ENCODE data around the gene GRB7. TPM values are rescaled to one million over a fixed set of nuclear protein-coding genes. Genes with fewer than 3 reads are reported as not detected.
"Not testable (repeated sequence)": the region's sequence is repeated elsewhere in the genome, so short reads cannot be mapped to it uniquely, and the experiment has no call there.

Gene GRB7
- total RNA-seq, 2 donors from 2014 or later = 3.4 to 5.8 TPM

DNA sequence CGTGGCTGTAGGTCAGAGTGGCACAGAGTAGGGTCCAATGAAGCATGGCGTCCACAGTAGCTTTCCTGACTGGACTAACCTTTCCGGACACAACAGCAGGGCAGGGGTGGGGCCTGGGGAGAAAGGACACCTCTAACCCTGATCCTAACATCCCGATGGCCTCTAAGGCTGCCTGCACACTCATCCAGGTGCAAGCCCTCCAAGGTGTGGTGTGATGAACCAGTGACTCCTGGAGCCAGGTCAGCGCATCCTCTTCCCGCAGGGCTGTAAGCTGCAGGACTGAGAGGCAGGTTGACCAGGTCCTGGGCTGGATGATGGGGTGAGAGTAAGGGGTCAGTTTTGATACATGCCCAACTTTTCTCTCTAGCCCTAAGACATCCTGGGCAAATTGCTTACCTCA lies 41.0 kb upstream of the GRB7 start:
- no peaks in the 10 kb centered on the region for H3K27me3 ChIP-seq
- no peaks in the 10 kb centered on the region for H3K36me3 ChIP-seq
- H3K4me3 ChIP-seq = no peak overlapping the region
- TF ChIP-seq, protein P1, sequence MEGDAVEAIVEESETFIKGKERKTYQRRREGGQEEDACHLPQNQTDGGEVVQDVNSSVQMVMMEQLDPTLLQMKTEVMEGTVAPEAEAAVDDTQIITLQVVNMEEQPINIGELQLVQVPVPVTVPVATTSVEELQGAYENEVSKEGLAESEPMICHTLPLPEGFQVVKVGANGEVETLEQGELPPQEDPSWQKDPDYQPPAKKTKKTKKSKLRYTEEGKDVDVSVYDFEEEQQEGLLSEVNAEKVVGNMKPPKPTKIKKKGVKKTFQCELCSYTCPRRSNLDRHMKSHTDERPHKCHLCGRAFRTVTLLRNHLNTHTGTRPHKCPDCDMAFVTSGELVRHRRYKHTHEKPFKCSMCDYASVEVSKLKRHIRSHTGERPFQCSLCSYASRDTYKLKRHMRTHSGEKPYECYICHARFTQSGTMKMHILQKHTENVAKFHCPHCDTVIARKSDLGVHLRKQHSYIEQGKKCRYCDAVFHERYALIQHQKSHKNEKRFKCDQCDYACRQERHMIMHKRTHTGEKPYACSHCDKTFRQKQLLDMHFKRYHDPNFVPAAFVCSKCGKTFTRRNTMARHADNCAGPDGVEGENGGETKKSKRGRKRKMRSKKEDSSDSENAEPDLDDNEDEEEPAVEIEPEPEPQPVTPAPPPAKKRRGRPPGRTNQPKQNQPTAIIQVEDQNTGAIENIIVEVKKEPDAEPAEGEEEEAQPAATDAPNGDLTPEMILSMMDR (IDR thresholded peaks at IDR 0.05) = no peak
- H3K4me1 ChIP-seq = peaks cover 0 to 20% of the 10 kb centered on the region in 2 donors
- H3K9me3 ChIP-seq = no peaks in the 10 kb centered on the region
- H3K27ac ChIP-seq = no peak overlapping the region
- no peak for DNase-seq (ENCODE audit: low spot score)

DNA sequence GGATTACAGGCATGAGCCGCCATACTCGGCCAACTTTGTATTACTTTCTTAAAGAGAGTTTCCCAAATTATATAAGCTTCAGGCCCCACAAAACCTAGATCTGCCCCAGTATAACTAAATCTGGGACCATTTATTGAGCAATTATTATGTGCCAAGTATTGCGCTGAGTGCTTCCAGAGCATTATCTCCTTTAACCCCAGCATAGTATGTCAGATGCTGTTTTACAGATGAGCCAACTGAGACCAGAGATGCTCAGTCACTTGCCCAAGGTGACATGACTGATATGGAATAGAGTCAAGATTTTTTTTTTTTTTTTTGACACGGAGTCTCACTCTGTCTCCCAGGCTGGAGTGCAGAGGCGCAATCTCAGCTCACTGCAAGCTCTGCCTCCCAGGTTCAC lies 39.8 kb upstream of the GRB7 start:
- no peak overlapping the region for H3K27ac ChIP-seq
- H3K4me3 ChIP-seq = no peak overlapping the region
- peaks cover 0 to 32% of the 10 kb centered on the region in 2 donors for H3K4me1 ChIP-seq
- DNase-seq (ENCODE audit: low spot score) = no peak
- TF ChIP-seq, protein P1 (IDR thresholded peaks at IDR 0.05) = no peak
- no peaks in the 10 kb centered on the region for H3K36me3 ChIP-seq
- no peaks in the 10 kb centered on the region for H3K27me3 ChIP-seq
- no peaks in the 10 kb centered on the region for H3K9me3 ChIP-seq

DNA sequence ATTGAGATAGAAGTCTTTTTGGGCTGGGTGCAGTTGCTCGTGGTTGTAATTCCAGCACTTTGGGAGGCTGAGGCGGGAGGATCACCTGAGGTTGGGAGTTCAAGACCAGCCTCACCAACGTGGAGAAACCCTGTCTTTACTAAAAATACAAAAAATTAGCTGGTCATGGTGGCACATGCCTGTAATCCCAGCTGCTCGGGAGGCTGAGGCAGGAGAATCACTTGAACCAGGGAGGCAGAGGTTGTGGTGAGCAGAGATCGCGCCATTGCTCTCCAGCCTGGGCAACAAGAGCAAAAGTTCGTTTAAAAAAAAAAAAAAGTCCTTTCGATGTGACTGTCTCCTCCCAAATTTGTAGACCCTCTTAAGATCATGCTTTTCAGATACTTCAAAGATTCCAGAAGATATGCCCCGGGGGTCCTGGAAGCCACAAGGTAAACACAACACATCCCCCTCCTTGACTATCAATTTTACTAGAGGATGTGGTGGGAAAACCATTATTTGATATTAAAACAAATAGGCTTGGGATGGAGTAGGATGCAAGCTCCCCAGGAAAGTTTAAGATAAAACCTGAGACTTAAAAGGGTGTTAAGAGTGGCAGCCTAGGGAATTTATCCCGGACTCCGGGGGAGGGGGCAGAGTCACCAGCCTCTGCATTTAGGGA lies 38.5 kb upstream of the GRB7 start:
- H3K27ac ChIP-seq = peak overlapping the region; percentile 90 to 92
- H3K36me3 ChIP-seq; H3K9me3 ChIP-seq; H3K27me3 ChIP-seq; DNase-seq (ENCODE audit: low spot score): not testable (repeated sequence)
- peak overlapping the region; percentile 93 to 99 for H3K4me3 ChIP-seq
- H3K4me1 ChIP-seq = peaks cover 0 to 46% of the 10 kb centered on the region in 2 donors

DNA sequence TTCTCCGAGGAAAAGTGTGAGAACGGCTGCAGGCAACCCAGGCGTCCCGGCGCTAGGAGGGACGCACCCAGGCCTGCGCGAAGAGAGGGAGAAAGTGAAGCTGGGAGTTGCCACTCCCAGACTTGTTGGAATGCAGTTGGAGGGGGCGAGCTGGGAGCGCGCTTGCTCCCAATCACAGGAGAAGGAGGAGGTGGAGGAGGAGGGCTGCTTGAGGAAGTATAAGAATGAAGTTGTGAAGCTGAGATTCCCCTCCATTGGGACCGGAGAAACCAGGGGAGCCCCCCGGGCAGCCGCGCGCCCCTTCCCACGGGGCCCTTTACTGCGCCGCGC lies 38.0 kb upstream of the GRB7 start, which contains the start of gene ERBB2:
TSS of gene ERBB2 (plus strand) at position 247 of the 330 bp plus-strand sequence. CDS start 175 bp downstream, outside the sequence.
- H3K27me3 ChIP-seq = no peaks in the 10 kb centered on the region

DNA sequence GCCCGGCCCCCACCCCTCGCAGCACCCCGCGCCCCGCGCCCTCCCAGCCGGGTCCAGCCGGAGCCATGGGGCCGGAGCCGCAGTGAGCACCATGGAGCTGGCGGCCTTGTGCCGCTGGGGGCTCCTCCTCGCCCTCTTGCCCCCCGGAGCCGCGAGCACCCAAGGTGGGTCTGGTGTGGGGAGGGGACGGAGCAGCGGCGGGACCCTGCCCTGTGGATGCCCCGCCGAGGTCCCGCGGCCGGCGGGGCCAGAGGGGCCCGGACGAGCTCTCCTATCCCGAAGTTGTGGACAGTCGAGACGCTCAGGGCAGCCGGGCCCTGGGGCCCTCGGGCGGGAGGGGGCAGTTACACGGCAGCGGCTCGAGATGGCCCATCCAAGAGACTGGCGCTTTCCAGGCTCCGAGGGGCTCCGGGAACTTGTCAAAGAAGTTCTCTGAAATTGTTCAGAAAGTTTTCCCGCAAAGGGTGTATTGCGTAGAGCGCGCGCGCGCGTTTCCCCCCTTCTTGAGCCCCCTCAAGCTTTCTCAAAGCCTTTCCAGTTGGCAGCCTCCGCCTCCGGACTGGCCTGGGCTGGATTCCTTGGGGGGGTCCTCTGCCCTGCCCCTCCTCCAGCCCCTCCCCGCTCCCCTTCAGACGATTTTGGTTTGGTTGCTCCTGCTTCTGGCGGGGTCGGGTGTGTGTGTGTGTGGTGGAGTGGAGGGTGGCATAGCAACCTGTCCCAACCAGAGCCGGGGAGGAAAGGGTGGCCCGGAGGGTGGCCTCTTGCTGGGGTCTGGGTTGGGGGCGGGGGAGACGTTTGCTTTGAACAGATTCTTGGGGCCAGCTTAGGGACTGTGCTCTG lies 37.4 kb upstream of the GRB7 start:
- TF ChIP-seq, protein P1 (IDR thresholded peaks at IDR 0.05) = no peak
- no peak for DNase-seq (ENCODE audit: low spot score)
- H3K4me1 ChIP-seq = peaks cover 0 to 56% of the 10 kb centered on the region in 2 donors
- no peaks in the 10 kb centered on the region for H3K27me3 ChIP-seq
- peak overlapping the region; percentile 90 to 92 for H3K27ac ChIP-seq
- peak overlapping the region; percentile 93 to 99 for H3K4me3 ChIP-seq
- H3K36me3 ChIP-seq = no peaks in the 10 kb centered on the region
- H3K9me3 ChIP-seq = no peaks in the 10 kb centered on the region

More for the DNA sequence above, 38.0 kb upstream of the GRB7 start, which contains the start of gene ERBB2:
- no peaks in the 10 kb centered on the region for H3K9me3 ChIP-seq
- DNase-seq (ENCODE audit: low spot score) = peak; percentile 85
- TF ChIP-seq, protein P1 (IDR thresholded peaks at IDR 0.05) = no peak
- H3K27ac ChIP-seq = peak within 1 kb of the TSS; percentile 90 to 92
- H3K4me3 ChIP-seq = peak within 1 kb of the TSS; percentile 93 to 99
- no peaks in the 10 kb centered on the region for H3K36me3 ChIP-seq
- H3K4me1 ChIP-seq = peaks cover 0 to 50% of the 10 kb centered on the region in 2 donors

Data from right atrium auricular region (tissue), 2 donors.